Measurements from ENCODE around the gene TRIM2.
"Not testable (repeated sequence)": the region's sequence is repeated elsewhere in the genome, so short reads cannot be mapped to it uniquely, and the experiment has no call there.

TRIM2 gene

GRCh38 chr4:153189016-153189801 lies 15.0 kb upstream of the TRIM2 start:
- DNase-seq = no peak

DNA sequence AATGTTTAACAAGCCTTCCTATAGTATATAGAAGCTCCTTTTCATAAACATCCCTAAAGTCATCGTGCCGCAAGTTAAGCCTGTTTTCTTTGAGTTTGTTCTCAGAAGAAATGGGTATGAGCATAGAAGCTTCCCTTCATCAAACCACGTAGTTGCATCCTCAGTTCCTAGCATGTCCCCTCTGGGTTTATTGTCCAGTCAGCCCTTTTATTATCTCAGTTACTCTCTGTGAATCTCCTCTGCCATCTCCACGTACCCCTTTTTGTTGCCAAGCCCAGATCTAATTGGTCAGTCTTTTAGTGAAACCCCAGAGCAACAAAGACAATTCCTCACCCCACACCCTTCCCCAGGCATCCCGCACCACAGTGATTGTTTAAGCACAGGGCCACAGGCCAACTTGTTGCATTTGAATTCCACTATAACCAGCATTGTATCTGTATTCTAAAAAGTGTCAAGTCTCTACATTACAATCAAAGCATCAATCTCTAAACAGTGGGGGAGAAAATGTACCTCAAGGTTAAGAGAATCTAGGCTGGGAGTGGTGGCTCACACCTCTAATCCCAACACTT lies 12.4 kb upstream of the TRIM2 start:
- DNase-seq = no peak

- no peak for DNase-seq
Observed at GRCh38 chr4:153197301-153197700, 6.9 kb upstream of the TRIM2 start.

DNA sequence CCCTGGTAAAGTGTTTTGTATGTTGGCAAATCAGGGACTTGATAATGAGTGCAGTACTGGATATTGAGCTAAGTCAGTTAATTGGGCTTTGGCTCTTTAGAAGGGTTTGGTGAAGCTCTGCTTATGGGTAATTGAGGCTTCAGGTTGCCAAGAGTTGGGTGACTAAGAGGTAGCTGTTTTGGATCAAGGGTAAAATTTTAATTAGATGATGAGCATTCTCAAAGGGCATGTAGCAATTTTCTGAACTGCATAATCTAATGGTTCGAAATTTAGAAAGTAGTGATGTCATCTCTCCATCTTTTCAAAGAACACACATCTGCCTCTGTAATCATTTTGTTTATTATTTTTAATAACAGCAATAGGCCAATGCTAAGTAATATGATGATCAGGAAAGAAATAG lies 5.5 kb upstream of the TRIM2 start:
- no peak for DNase-seq

GRCh38 chr4:153203746-153204145 lies 497 bp upstream of the TRIM2 start:
- not testable (repeated sequence) for DNase-seq

DNA sequence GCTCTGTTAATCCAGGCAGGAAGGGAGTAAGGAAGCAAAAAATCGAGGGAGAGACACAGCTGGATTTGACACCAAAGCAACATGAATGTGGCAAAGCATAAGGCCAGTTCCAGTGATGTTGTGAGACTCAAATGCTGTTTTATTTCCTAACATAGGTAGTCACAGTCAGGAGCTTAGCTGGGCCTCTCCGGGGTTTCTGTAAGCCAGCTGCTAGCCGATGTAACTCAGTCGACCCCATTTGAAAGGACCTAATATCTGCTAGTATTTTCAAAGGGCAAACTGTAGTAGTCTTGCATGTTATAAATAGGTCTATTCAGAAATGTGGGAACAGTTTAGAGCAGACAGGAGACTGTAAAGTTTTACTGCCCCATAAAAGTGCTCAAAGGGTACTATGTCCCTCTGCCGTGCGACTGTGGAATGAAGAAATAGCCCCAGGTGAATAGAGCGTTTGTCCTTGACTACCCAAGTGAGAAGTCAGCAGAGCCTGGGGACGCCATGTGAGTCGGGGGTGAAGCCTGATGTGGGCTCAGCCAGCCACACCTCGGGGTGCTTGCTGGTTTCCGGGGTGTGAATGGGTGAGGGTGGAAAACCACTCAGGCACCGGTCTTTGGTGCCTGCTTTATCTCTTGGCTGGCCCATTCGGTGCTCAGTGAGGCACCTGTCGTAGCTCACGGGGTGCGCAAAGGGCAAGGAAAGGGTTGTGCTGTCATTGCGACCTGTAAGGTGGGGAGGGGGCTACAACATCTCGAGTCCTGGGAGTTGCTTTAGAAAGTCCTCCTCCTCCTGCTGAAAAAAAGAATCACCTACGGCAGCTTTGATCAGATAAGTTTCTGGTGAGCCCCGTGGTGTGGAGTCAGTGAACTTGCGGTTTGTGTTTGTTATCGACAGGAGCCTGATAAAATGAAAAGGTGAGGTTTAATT lies 745 bp downstream of the TRIM2 start:
- DNase-seq = peak in 1 of 51 donors; percentile 56

DNA sequence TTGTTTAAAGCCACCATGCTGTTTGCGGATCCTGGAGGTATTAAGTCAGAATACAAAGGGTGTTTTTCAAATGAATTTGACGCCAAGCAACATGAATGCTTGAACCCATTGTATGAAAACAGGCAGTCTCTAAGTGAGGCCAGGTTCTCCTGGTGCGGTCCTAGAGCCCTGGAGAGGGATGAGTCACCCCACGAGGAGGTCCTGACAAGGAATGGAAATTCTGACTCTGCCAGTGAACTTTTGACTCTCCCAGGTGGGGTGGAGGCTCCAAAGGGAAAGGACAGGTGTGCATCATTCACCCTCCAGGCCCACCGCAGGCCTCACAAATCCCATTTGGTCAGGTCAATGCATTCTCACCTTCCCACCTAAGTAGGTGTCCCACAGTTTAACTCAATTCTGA lies 1.5 kb downstream of the TRIM2 start:
- DNase-seq = no peak

- no peak for DNase-seq
Observed at GRCh38 chr4:153206534-153206933, 2.3 kb downstream of the TRIM2 start.

DNA sequence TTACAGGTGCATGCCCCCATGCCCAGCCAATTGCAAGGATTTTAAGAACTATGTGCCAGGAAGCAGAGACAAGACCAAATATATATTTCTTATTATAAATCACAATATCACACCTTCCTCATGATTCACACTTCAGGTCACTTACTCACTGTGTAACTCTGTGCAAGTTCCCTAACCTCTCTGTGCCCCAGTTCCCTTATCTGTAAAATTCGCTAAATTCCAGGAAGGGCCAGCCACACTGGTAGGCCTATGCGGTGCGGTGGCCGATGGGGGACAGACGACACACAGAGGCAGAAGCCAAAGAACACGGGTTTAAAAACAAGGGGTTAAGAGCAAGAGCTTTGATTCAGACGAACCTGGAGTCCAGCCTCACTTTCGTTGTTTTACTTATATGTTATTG lies 2.8 kb downstream of the TRIM2 start:
- DNase-seq = no peak

DNA sequence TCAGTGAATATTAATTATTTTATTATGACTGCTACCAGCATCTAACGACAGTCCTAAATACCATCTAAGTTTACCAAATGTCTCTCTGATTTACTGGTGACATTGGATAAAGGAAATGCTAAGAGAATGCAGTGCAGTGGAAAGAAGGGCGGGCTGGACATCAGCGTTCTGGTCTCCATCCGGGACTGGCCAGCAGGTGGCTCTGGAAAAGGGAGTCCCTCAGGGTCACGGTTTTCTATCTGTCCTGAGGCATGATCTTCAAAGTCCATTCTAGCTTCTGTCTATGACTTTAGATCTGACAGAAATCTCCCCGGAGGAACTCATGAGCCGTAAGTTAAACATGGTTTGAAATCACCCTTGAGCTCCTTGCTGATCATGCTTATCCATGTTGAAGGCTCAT lies 3.3 kb downstream of the TRIM2 start:
- DNase-seq = peak in 24 of 51 donors; percentile 6 to 59 (median 22)

- DNase-seq = no peak
Observed at GRCh38 chr4:153209410-153209809, 5.2 kb downstream of the TRIM2 start.

- DNase-seq = no peak
Observed at GRCh38 chr4:153210727-153211126, 6.5 kb downstream of the TRIM2 start.

DNA sequence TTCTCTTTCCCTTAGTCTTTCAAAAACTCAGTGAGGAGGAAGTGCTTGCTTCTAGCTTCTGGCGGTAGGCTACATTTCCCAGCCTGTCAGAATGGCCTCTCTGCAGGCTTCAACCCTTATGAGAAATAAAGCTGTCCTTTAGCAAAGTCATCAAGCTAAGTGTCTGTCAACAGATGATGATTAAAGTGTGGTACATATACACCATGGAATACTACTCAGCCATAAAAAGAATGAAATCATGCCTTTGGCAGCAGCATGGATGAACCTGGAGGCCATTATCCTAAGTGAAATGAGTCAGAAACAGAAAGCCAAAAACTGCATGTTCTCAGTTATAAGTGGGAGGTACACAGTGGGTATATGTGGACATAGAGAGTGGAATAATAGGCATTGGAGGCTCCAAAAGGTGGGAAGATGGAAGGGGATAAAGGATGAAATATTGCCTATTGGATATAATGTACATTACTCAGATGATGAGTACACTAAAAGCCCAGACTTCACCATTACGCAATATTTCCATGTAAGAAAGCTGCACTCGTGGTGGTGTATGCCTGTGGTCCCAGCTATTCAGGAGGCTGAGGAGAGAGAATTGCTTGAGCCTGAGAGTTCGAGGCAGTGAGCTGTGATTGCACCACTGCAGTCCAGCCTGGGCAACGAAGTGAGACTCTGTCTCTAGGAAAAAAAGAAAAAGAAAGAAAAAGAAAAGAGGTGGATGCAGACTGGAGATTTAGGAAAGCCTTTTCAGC lies 7.9 kb downstream of the TRIM2 start:
- no peak for DNase-seq

- peak in 2 of 51 donors; percentile 23 to 44 for DNase-seq
Observed at GRCh38 chr4:153212736-153213135, 8.5 kb downstream of the TRIM2 start.

DNA sequence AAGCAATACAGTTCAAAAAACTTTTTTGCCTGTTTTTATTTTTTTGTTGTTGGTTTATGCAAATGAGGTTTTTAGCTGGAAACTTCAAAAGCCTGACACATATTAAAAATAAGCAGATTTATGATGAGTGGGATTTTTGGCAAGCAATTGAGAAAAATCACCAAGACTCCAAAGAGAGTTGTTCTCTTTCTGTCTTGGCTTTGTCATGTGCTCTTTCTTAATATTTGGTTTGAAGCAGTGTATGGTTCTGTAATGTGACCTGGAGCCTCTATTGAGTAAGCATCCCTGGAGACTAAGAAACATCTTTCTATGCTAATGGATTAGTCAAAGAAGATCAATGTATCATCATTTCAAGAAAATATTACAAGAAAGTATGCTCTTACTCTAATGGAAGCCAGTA lies 11.7 kb downstream of the TRIM2 start:
- no peak for DNase-seq

GRCh38 chr4:153216546-153216945 lies 12.3 kb downstream of the TRIM2 start:
- no peak for DNase-seq

DNA sequence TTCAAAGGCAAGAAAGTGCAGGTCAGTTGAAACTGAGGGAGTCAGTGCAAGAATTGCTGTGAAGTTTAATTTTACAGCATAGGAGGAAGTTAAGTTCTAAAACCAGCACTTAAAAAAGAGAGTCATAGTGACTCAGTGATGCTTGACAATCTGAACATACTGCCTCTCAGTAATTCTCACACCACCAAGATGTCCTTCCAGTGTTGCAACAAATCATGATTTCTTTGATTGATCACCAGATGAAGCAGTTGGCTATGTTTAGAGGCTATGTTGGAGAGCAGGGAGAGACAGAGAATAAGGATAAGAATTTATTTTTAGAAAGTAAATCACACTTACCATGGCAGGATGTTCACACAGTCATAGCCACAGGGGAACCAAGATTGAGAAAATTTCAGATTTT lies 13.2 kb downstream of the TRIM2 start:
- no peak for DNase-seq

- DNase-seq = no peak
Observed at GRCh38 chr4:153218961-153219360, 14.7 kb downstream of the TRIM2 start.

- no peak for DNase-seq
Observed at GRCh38 chr4:153220682-153221395, 16.6 kb downstream of the TRIM2 start.

DNA sequence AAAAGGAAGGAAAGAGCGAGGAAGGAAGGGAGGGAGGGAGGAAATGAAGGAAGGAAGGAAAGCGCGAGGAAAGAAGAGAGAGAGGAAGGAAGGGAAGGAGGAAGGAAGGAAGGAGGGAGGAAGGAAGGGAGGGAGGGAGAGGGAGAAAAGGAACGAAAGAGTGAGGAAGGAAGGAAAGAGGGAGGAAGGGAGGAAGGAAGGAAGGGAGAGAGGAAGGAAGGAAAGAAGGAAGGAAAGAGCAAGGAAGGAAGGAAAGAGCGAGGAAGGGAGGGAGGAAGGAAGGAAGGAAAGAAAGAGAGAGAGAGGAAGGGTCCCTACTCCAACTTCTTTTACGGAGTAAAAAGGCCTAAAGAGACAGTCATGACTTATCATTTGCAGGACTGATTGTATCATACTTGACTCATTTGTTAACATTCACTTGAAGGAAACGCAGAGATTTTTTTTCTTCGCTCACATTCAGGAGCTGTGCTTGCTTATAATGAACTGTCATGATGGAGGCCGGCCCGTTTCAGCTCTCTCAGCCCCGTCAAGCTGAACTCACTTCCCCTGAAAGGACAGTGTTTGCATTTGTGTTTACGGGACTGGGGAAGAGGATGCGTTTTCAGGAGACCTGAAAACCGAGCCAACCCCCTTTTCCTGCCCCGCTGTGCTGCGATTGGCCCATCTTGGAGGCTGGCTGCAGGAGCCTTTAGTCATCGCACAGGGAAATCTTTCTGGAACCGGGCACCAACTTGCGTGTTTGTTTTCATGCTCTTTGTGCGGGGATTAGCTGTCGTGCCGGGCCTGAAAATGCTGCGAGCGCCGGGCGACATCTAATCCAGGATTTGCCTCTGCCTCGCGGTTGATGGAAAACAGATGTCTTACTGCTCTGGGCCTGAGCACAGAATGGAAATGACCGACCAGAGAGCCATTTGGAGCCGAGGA lies 17.8 kb downstream of the TRIM2 start:
- DNase-seq = peak in 48 of 51 donors; percentile 12 to 77 (median 50)

Measured in hypothalamus (tissue), 51 donors.